Measurements from ENCODE around the gene TSPAN17.

DNA sequence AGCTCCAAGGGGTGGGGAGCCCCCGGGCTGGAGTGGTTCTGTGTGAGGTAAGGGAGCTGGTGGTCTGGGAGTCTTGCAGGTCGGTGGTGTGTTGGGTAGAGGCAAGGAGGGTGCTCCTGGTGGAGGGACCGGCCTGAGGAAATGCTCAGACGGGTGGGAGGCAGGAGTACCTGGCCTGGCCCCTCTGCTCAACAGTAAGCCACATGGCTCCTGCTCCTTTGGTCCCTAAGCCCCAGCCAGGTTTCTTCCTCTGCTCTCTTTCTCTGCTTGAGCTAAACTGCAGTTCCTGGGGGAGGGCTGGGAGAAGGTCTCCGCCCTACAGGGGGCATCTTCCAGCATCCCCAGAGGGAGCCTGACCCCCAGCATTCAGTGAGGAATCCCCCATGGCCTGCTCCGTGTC is 17.2 kb downstream of the TSPAN17 start:
- TF ChIP-seq, protein P1, sequence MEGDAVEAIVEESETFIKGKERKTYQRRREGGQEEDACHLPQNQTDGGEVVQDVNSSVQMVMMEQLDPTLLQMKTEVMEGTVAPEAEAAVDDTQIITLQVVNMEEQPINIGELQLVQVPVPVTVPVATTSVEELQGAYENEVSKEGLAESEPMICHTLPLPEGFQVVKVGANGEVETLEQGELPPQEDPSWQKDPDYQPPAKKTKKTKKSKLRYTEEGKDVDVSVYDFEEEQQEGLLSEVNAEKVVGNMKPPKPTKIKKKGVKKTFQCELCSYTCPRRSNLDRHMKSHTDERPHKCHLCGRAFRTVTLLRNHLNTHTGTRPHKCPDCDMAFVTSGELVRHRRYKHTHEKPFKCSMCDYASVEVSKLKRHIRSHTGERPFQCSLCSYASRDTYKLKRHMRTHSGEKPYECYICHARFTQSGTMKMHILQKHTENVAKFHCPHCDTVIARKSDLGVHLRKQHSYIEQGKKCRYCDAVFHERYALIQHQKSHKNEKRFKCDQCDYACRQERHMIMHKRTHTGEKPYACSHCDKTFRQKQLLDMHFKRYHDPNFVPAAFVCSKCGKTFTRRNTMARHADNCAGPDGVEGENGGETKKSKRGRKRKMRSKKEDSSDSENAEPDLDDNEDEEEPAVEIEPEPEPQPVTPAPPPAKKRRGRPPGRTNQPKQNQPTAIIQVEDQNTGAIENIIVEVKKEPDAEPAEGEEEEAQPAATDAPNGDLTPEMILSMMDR (IDR thresholded peaks at IDR 0.05 in 2 of 3, conservative IDR thresholded peaks at IDR 0.05 in 1 of 3; ENCODE audit: borderline replicate concordance in 1 of 3, insufficient read depth in 1 of 3, low read depth in 2 of 3, low read length in 2 of 3), result no peak
- TF ChIP-seq POLR2A (IDR thresholded peaks at IDR 0.05; ENCODE audit: borderline replicate concordance, extremely low read depth, insufficient read depth, insufficient read length) (no peak), POLR2AphosphoS5 (IDR thresholded peaks at IDR 0.05; ENCODE audit: low read depth, low read length) (no peak), CBX3 (IDR thresholded peaks at IDR 0.05; ENCODE audit: low read depth) (no peak), EZH2phosphoT487 (IDR thresholded peaks at IDR 0.05; ENCODE audit: borderline replicate concordance) (no peak), EGR1 (IDR thresholded peaks at IDR 0.05; ENCODE audit: low read depth) (no peak), EZH2 (IDR thresholded peaks at IDR 0.05) (no peak), SP1 (IDR thresholded peaks at IDR 0.05; ENCODE audit: low read depth) (no peak), CEBPB (IDR thresholded peaks at IDR 0.05; ENCODE audit: low read depth) (no peak), FOSL1 (IDR thresholded peaks at IDR 0.05; ENCODE audit: low read depth) (no peak)
- TF ChIP-seq, protein P2, sequence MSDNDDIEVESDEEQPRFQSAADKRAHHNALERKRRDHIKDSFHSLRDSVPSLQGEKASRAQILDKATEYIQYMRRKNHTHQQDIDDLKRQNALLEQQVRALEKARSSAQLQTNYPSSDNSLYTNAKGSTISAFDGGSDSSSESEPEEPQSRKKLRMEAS (IDR thresholded peaks at IDR 0.05), result no peak

Data from HCT116 (cell line).